ENCODE data around the gene DMGDH.

DNA sequence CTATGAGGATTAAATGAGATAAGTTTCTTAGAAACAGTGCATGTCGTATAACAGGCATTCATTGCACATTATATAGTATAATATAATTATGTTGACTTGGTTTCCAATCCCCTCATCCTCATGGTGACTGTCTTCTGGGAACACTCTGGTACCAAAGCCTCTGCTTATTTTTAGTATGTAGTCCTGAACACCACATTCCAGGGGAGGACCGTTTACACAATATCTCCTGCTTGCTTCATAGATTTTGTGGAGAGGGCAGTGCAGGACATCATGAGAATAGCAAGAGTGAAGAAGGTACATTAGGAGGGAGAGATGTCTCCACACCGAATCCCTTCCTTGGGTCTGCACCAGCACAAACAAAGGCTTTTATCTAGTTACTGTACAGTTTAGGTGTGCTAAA lies 21.6 kb upstream of the DMGDH start:
- TF ChIP-seq EZH2 (IDR thresholded peaks at IDR 0.05) (no peak), CTCF (IDR thresholded peaks at IDR 0.05) (no peak), EZH2phosphoT487 (IDR thresholded peaks at IDR 0.05) (no peak)

Measured in neural progenitor cell (in vitro differentiated cells).